Right lobe of liver (tissue), 4 donors: ENCODE data around the gene NSUN6.

Source experiments
- CTCF ChIP-seq, 4 donors: fragments of 200-600 bp in 3 of 4; fragments of 450-650 bp in 1 of 4; IDR thresholded peaks; one replicate each; pipeline versions ENCODE4 v1.5.1 to v1.8.0; 2016 to 2022; ENCODE audit warnings: antibody characterized with exemption in 4 of 4, mild to moderate bottlenecking in 2 of 4
- POLR2A ChIP-seq: fragments of 450-650 bp; IDR thresholded peaks from one replicate; pipeline ENCODE4 v1.6.1; 2017; ENCODE audit warnings: antibody characterized with exemption, mild to moderate bottlenecking
- donor health status: DM: no; HTN: no; CAD: no.
- donor health status: DM: no; HTN: no; CAD: no.
- donor health status: DM: no; HTN: yes; CAD: no.

GRCh38 chr10:18620856-18621255 lies 30.5 kb downstream of the NSUN6 start:
- TF ChIP-seq POLR2A, result no peak
- TF ChIP-seq CTCF (IDR thresholded peaks at IDR 0.05), result no peak
